22Rv1 (cell line): Measurements from ENCODE around the gene OCRL.

Source experiments
- ZFX ChIP-seq: fragments of 450-650 bp; IDR thresholded peaks from 2 replicates; pipeline ENCODE4 v1.6.1; 2017; ENCODE audit warnings: antibody characterized with exemption, borderline replicate concordance
- TF ChIP-seq, protein P1 (sequence below): fragments of 450-650 bp; IDR thresholded peaks from 2 replicates; pipeline ENCODE4 v1.5.1; 2017; ENCODE audit warnings: mild to moderate bottlenecking

DNA sequence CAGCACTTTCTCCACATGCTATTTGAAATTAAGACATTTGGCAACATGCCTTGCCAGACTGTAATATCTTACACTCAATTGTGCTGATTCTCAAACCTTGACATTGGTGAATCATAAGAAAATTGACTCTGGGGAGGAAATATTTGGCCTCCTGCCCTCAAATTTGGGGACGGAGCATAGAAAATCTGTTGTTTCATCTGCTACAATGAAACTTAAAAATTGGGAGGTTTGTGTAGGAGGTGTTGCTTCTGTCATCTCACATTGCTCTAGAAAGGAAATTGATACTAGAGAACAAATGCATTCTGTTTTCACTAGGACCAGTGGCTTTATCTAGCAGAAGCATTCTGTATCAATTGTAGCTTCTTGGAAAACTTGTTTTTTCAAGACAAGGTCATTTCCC lies 5.3 kb downstream of the OCRL start:
- TF ChIP-seq, protein P1, sequence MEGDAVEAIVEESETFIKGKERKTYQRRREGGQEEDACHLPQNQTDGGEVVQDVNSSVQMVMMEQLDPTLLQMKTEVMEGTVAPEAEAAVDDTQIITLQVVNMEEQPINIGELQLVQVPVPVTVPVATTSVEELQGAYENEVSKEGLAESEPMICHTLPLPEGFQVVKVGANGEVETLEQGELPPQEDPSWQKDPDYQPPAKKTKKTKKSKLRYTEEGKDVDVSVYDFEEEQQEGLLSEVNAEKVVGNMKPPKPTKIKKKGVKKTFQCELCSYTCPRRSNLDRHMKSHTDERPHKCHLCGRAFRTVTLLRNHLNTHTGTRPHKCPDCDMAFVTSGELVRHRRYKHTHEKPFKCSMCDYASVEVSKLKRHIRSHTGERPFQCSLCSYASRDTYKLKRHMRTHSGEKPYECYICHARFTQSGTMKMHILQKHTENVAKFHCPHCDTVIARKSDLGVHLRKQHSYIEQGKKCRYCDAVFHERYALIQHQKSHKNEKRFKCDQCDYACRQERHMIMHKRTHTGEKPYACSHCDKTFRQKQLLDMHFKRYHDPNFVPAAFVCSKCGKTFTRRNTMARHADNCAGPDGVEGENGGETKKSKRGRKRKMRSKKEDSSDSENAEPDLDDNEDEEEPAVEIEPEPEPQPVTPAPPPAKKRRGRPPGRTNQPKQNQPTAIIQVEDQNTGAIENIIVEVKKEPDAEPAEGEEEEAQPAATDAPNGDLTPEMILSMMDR: no peak
- no peak for TF ChIP-seq ZFX
